IMR-90 (cell line): ENCODE results near the gene TMC1. TPM values are rescaled to one million over a fixed set of nuclear protein-coding genes. Genes with fewer than 3 reads are reported as not detected.

Experiments used
- ATAC-seq: fragments of 200-7000 bp; cut with Tn5 transposase; 2 replicates; pipeline ENCODE4 v1.9.1; 2020; ENCODE audit warnings: low read depth, mild to moderate bottlenecking, moderate library complexity
- BruUV-seq: library from RNA; stranded (reverse); fragments of 400-500 nt; replicated peaks from 2 replicates; lab custom pipeline; 2021; lab: Mats Ljungman, UMichigan
- CTCF ChIA-PET: fragments of 300-600 bp; formaldehyde crosslinking; extraction: SDS; loops from one replicate; lab custom pipeline; 2021; ENCODE audit warnings: antibody characterized with exemption; lab: Yijun Ruan, JAX
- POLR2A ChIA-PET: fragments of 300-600 bp; sonication (Branson Sonifier 250); formaldehyde crosslinking; loops from one replicate; lab custom pipeline; 2022; ENCODE audit warnings: antibody characterized with exemption; ENCODE audit not compliant: unreplicated experiment; lab: Charles Lee
- DNase-seq: peaks from one replicate; pipeline ENCODE4 v3.0.0; 2013
- H2AFZ ChIP-seq: replicated peaks from 2 replicates; pipeline ENCODE3; 2013; ENCODE audit warnings: low read length, mild to moderate bottlenecking; ENCODE audit not compliant: poor library complexity
- H2AK5ac ChIP-seq: 2 replicates; pipeline ENCODE4 v1.6.1; 2013; ENCODE audit warnings: low read depth, low read length, inconsistent platforms
- H2AK9ac ChIP-seq: replicated peaks from 2 replicates; pipeline ENCODE3; 2013; ENCODE audit warnings: mild to moderate bottlenecking, low read depth, low read length, moderate library complexity; ENCODE audit not compliant: poor library complexity
- H2BK120ac ChIP-seq: 2 replicates; pipeline ENCODE4 v1.6.1; 2013; ENCODE audit warnings: low read depth, low read length, inconsistent platforms
- H2BK15ac ChIP-seq: 3 replicates; pipeline ENCODE4 v1.6.1; 2013; ENCODE audit warnings: low read depth, low read length, inconsistent platforms
- H2BK20ac ChIP-seq: 2 replicates; pipeline ENCODE4 v1.6.1; 2013; ENCODE audit warnings: low read depth, mild to moderate bottlenecking, inconsistent platforms, low read length, moderate library complexity
- H2BK5ac ChIP-seq: 2 replicates; pipeline ENCODE4 v1.6.1; 2013; ENCODE audit warnings: mild to moderate bottlenecking, low read depth, low read length, inconsistent platforms; ENCODE audit not compliant: poor library complexity, severe bottlenecking
- H3K14ac ChIP-seq: replicated peaks from 2 replicates; pipeline ENCODE4 v1.6.1; 2013; ENCODE audit warnings: low read depth, low read length, inconsistent platforms
- H3K18ac ChIP-seq: 2 replicates; pipeline ENCODE4 v1.6.1; 2013; ENCODE audit warnings: low read depth, low read length, control low read depth
- H3K23ac ChIP-seq: 2 replicates; pipeline ENCODE4 v1.6.1; 2013; ENCODE audit warnings: low read depth, low read length, inconsistent platforms
- H3K27ac ChIP-seq: 2 replicates; pipeline ENCODE4 v1.5.1; 2013; ENCODE audit warnings: mild to moderate bottlenecking, control low read depth, low read length; ENCODE audit not compliant: insufficient read depth
- H3K27me3 ChIP-seq: 2 replicates; pipeline ENCODE4 v1.6.1; 2013; ENCODE audit warnings: low read length; ENCODE audit not compliant: control insufficient read depth, insufficient read depth
- H3K36me3 ChIP-seq: 2 replicates; pipeline ENCODE4 v1.6.1; 2013; ENCODE audit warnings: low read length, mixed read lengths; ENCODE audit not compliant: control insufficient read depth, insufficient read depth
- H3K4ac ChIP-seq: 2 replicates; pipeline ENCODE4 v1.6.1; 2013; ENCODE audit warnings: low read depth, low read length, inconsistent platforms
- H3K4me1 ChIP-seq: 2 replicates; pipeline ENCODE4 v1.6.1; 2013; ENCODE audit warnings: low read length, mixed read lengths; ENCODE audit not compliant: control insufficient read depth, insufficient read depth
- H3K4me2 ChIP-seq: 2 replicates; pipeline ENCODE4 v1.6.1; 2013; ENCODE audit warnings: low read depth, mild to moderate bottlenecking, control low read depth, low read length, moderate library complexity
- H3K4me3 ChIP-seq: 2 replicates; pipeline ENCODE4 v1.5.1; 2013; ENCODE audit warnings: low read depth, mild to moderate bottlenecking, control low read depth, low read length, moderate library complexity; ENCODE audit not compliant: insufficient read depth
- H3K56ac ChIP-seq: 2 replicates; pipeline ENCODE4 v1.6.1; 2013; ENCODE audit warnings: low read length, inconsistent platforms; ENCODE audit not compliant: insufficient read depth; ENCODE audit errors: extremely low read depth
- H3K79me1 ChIP-seq, 2 experiments: 2 replicates each; pipeline ENCODE4 v1.6.1; 2013; ENCODE audit warnings: low read length in 2 of 2, inconsistent platforms in 1 of 2, low read depth in 1 of 2
- H3K9ac ChIP-seq: 2 replicates; pipeline ENCODE4 v1.6.1; 2013; ENCODE audit warnings: low read depth, low read length, control low read depth
- H3K9me1 ChIP-seq: 2 replicates; pipeline ENCODE4 v1.6.1; 2013; ENCODE audit warnings: low read length, inconsistent platforms; ENCODE audit not compliant: insufficient read depth
- H3K9me3 ChIP-seq: 2 replicates; pipeline ENCODE4 v1.6.1; 2013; ENCODE audit warnings: low read length; ENCODE audit not compliant: control insufficient read depth, insufficient read depth
- H4K20me1 ChIP-seq: 2 replicates; pipeline ENCODE4 v1.6.1; 2013; ENCODE audit warnings: low read length, inconsistent platforms; ENCODE audit not compliant: insufficient read depth
- H4K5ac ChIP-seq: 2 replicates; pipeline ENCODE4 v1.6.1; 2013; ENCODE audit warnings: mild to moderate bottlenecking, low read depth, low read length, control low read depth
- H4K8ac ChIP-seq, 2 experiments: 2 replicates each; pipeline ENCODE4 v1.6.1; 2013; ENCODE audit warnings: low read depth in 2 of 2, low read length in 2 of 2, control low read depth in 1 of 2, inconsistent platforms in 1 of 2
- H4K91ac ChIP-seq: 2 replicates; pipeline ENCODE4 v1.6.1; 2013; ENCODE audit warnings: low read depth, low read length, inconsistent platforms; ENCODE audit not compliant: insufficient read depth
- CEBPB ChIP-seq: IDR thresholded peaks from 2 replicates; pipeline ENCODE4 v1.6.1; 2012; ENCODE audit warnings: low read depth, low read length, improper control_type of control experiment
- CHD1 ChIP-seq: IDR thresholded peaks from 2 replicates; pipeline ENCODE4 v1.6.1; 2012; ENCODE audit warnings: low read depth, low read length, improper control_type of control experiment
- FOS ChIP-seq: fragments of 150-350 bp; IDR thresholded peaks from 2 replicates; pipeline ENCODE4 v1.6.1; 2016; ENCODE audit warnings: low read depth, low read length
- MAFK ChIP-seq: IDR thresholded peaks from 2 replicates; pipeline ENCODE4 v1.6.1; 2012; ENCODE audit warnings: low read depth, low read length, improper control_type of control experiment
- MAZ ChIP-seq: IDR thresholded peaks from 2 replicates; pipeline ENCODE4 v1.6.1; 2012; ENCODE audit warnings: low read depth, mild to moderate bottlenecking, low read length, improper control_type of control experiment, moderate library complexity, borderline replicate concordance
- MXI1 ChIP-seq: IDR thresholded peaks from 2 replicates; pipeline ENCODE4 v1.6.1; 2012; ENCODE audit warnings: low read depth, mild to moderate bottlenecking, low read length, moderate library complexity, borderline replicate concordance
- NFE2L2 ChIP-seq: fragments of 150-350 bp; IDR thresholded peaks from 2 replicates; pipeline ENCODE4 v1.6.1; 2016; ENCODE audit warnings: low read depth, mild to moderate bottlenecking, low read length
- POLR2A ChIP-seq: IDR thresholded peaks from 2 replicates; pipeline ENCODE4 v1.6.1; 2012; ENCODE audit warnings: mild to moderate bottlenecking, low read depth, low read length
- RAD21 ChIP-seq: IDR thresholded peaks from 2 replicates; pipeline ENCODE4 v1.6.1; 2012; ENCODE audit warnings: low read length, improper control_type of control experiment
- RCOR1 ChIP-seq: IDR thresholded peaks from 2 replicates; pipeline ENCODE4 v1.6.1; 2012; ENCODE audit warnings: mild to moderate bottlenecking, low read length, improper control_type of control experiment; ENCODE audit not compliant: insufficient replicate concordance
- WGBS, 2 experiments: methylation state at CpG; one replicate each; pipeline versions ENCODE4 v1.1.5 to v1.1.7; 2013; ENCODE audit warnings: missing lambda C conversion rate in 2 of 2; ENCODE audit not compliant: insufficient read length in 1 of 2; ENCODE audit errors: extremely low coverage in 2 of 2; 5-methylcytosine and 5-hydroxymethylcytosine counted together
- dilution Hi-C: fragments of 300-500 bp; cut with HindIII; formaldehyde crosslinking; loops from one replicate; pipeline ENCODE4 v1.14.3; 2018; ENCODE audit warnings: low sequenced_read_pairs; ENCODE audit not compliant: unreplicated experiment
- in situ Hi-C: fragments of 300-500 bp; cut with MboI; formaldehyde crosslinking; loops from 3 replicates; pipeline ENCODE4 v1.14.3; 2019; ENCODE audit warnings: low sequenced_read_pairs, inconsistent platforms, mixed read lengths
- intact Hi-C: fragments of 100-400 bp; cut with micrococcal nuclease; formaldehyde crosslinking; loops from 2 replicates; pipeline ENCODE4 v1.10.0; 2022
- polyA plus RNA-seq, 3 experiments: library from polyadenylated mRNA; depleted of rRNA; stranded (reverse); fragments of >200 nt; gene quantifications; 2 replicates each; pipeline ENCODE4 v1.2.3, GENCODE V29; 2012; ENCODE audit warnings: low replicate concordance in 1 of 3
- total RNA-seq: library from RNA; depleted of rRNA; stranded (reverse); fragments of >200 nt; gene quantifications from 2 replicates; pipeline ENCODE4 v1.2.3, GENCODE V29; 2012
- TF ChIP-seq, protein P1 (sequence below): fragments of 150-350 bp; IDR thresholded peaks from 2 replicates; pipeline ENCODE4 v1.6.1; 2016; ENCODE audit warnings: low read depth, mild to moderate bottlenecking, low read length, moderate library complexity, borderline replicate concordance
- TF ChIP-seq, protein P2 (sequence below): conservative IDR thresholded peaks from 2 replicates; pipeline ENCODE4 v1.5.1; 2012; ENCODE audit warnings: mild to moderate bottlenecking, low read depth, low read length, improper control_type of control experiment

The TMC1 gene
- total and polyA plus RNA-seq, 2 of the 4 experiments (the other 2 are of a cell fraction) = not detected

DNA sequence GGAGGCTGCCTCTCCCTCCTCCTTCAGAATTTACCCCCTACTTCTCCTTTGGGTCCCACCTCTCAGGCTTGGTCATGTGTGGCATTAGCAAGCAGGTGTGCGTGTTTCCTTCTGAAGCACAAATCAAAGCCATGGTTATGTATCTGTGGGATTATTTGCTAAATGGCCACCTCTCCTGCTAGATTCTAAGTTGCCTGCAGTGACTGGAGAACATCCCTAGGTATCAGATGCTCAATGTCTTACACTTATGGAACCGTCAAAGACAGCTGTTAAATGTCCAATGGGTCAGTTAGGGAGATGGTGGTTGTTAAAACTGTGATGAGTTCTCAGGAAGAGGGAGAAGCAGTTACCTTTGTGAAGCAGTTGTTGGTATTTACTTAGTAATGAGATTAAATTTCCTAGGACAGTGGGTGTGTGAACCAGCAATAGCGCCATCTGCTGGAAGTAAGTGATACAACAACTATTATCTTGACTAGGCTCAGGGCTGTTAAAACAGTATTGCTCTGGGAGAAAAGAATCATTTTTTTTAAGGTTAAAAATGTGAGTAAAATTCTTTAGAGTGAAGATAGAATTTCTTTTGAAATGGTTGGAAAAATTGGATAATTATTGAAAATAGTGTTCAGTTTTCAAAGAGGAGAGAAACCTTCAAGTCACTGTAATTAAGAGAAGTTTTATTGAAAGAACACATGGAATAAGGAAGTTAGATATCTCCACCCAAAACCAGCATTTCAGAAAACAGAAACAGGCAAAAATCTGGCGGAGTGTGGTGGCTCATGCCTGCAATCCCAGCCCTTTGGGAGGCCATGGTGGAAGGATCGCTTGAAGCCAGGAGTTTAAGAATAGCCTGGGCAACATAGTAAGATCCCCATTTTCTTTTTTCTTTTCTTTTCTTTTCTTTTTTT lies 71.3 kb downstream of the TMC1 start:
- Histone ChIP-seq H3K27me3 (no peaks in the 10 kb centered on the region), H3K79me1 (peaks cover 0 to 8% of the 10 kb centered on the region in 2 experiments; a peak in 1 of 4 replicates), H2AK9ac (no peak overlapping the region), H2AK5ac (peak overlapping the region; percentile 95), H2BK5ac (peak overlapping the region; percentile 15), H3K4ac (peak overlapping the region; percentile 83), H3K4me1 (peaks cover 5% of the 10 kb centered on the region), H3K4me2 (no peak overlapping the region), H4K20me1 (no peaks in the 10 kb centered on the region), H3K18ac (peak overlapping the region; percentile 84), H2BK120ac (peak overlapping the region; percentile 91), H2BK20ac (peak overlapping the region; percentile 93), H2AFZ (peak overlapping the region; percentile 35), H3K56ac (no peak overlapping the region), H4K8ac (peak overlapping the region in 1 of 2 experiments; percentile 62; a peak in 1 of 4 replicates), H3K4me3 (no peak overlapping the region), H3K9ac (0 out of 2 replicates have a peak overlapping the region, but pooled peaks have one; percentile 2), H3K14ac (peak overlapping the region; percentile 85), H3K27ac (no peak overlapping the region; the same call in 1 of the 2 replicates), H3K36me3 (no peaks in the 10 kb centered on the region), H4K91ac (peak overlapping the region; percentile 78), H3K23ac (0 out of 2 replicates have a peak overlapping the region, but pooled peaks have one; percentile 10), H3K9me1 (peaks cover 4% of the 10 kb centered on the region; the same call in 1 of the 2 replicates), H4K5ac (no peak overlapping the region; the same call in 1 of the 2 replicates), H3K9me3 (no peaks in the 10 kb centered on the region), H2BK15ac (peak overlapping the region; percentile 80; the same call in 2 of the 3 replicates)
- 83% methylated on average over 1 of the region's 5 CpGs; no CpG with 5 or more reads in 1 of the 2 experiments for WGBS, 2 experiments
- BruUV-seq = no TSS peak
- CTCF ChIA-PET = interaction anchor here (0.7 to 0.9 kb wide), 5 partner anchors 17 to 823 kb away, joined by 3 to 4 read pairs (median 3); no protein-coding TSS in a partner anchor
- peak; percentile 88 for ATAC-seq
- POLR2A ChIA-PET = interaction anchor here (0.6 kb wide), 1 partner anchor 227 kb away, joined by 3 read pairs; the partner anchor contains the start of gene ZFAND5
- intact Hi-C loops = loop anchor here (1.0 to 2.0 kb wide), 4 partner anchors 66 to 300 kb away; no protein-coding TSS in a partner anchor
- dilution Hi-C loops = no loop called here
- DNase-seq = peak; percentile 72
- in situ Hi-C loops = loop anchor here (5.0 kb wide), 2 partner anchors 230 to 310 kb away; no protein-coding TSS in a partner anchor
- TF ChIP-seq NFE2L2 = no peak
- TF ChIP-seq MXI1 = no peak
- peak; percentile 91 for TF ChIP-seq RAD21
- TF ChIP-seq POLR2A = no peak
- no peak for TF ChIP-seq MAFK
- TF ChIP-seq FOS = no peak
- TF ChIP-seq MAZ = no peak
- TF ChIP-seq RCOR1 = no peak
- no peak for TF ChIP-seq CHD1
- TF ChIP-seq, protein P1, sequence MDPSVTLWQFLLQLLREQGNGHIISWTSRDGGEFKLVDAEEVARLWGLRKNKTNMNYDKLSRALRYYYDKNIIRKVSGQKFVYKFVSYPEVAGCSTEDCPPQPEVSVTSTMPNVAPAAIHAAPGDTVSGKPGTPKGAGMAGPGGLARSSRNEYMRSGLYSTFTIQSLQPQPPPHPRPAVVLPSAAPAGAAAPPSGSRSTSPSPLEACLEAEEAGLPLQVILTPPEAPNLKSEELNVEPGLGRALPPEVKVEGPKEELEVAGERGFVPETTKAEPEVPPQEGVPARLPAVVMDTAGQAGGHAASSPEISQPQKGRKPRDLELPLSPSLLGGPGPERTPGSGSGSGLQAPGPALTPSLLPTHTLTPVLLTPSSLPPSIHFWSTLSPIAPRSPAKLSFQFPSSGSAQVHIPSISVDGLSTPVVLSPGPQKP = no peak
- TF ChIP-seq, protein P2, sequence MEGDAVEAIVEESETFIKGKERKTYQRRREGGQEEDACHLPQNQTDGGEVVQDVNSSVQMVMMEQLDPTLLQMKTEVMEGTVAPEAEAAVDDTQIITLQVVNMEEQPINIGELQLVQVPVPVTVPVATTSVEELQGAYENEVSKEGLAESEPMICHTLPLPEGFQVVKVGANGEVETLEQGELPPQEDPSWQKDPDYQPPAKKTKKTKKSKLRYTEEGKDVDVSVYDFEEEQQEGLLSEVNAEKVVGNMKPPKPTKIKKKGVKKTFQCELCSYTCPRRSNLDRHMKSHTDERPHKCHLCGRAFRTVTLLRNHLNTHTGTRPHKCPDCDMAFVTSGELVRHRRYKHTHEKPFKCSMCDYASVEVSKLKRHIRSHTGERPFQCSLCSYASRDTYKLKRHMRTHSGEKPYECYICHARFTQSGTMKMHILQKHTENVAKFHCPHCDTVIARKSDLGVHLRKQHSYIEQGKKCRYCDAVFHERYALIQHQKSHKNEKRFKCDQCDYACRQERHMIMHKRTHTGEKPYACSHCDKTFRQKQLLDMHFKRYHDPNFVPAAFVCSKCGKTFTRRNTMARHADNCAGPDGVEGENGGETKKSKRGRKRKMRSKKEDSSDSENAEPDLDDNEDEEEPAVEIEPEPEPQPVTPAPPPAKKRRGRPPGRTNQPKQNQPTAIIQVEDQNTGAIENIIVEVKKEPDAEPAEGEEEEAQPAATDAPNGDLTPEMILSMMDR = peak; percentile 83
- TF ChIP-seq CEBPB = no peak
